Nephron (organoid): ENCODE data around the gene MYBPC1.

Experiments used
- H3K27ac Mint-ChIP-seq, 3 experiments: 2 replicates each; pipeline ENCODE4 v1.8.0; 2020; ENCODE audit warnings: mixed read lengths in 3 of 3, mild to moderate bottlenecking in 2 of 3, moderate library complexity in 1 of 3
- H3K27me3 Mint-ChIP-seq: 2 replicates; pipeline ENCODE4 v1.8.0; 2021; ENCODE audit warnings: low read depth, mild to moderate bottlenecking, moderate library complexity, mixed read lengths
- H3K36me3 Mint-ChIP-seq: 2 replicates; pipeline ENCODE4 v1.8.0; 2020; ENCODE audit warnings: low read depth, mixed read lengths
- H3K4me1 Mint-ChIP-seq: 2 replicates; pipeline ENCODE4 v1.8.0; 2020; ENCODE audit warnings: mixed read lengths
- H3K4me3 Mint-ChIP-seq, 3 experiments: 2 replicates each; pipeline ENCODE4 v1.8.0; 2020; ENCODE audit warnings: mild to moderate bottlenecking in 3 of 3, mixed read lengths in 3 of 3, moderate library complexity in 2 of 3
- H3K9me3 Mint-ChIP-seq: 2 replicates; pipeline ENCODE4 v1.8.0; 2020; ENCODE audit warnings: mixed read lengths
- CTCF ChIP-seq, 3 experiments: fragments of 200-600 bp; sonication (generic); IDR thresholded peaks; one replicate each; pipeline ENCODE4 v1.5.0; 2021; ENCODE audit warnings: antibody characterized with exemption in 3 of 3; ENCODE audit not compliant: unreplicated experiment in 3 of 3

Gene MYBPC1

GRCh38 chr12:101573743-101574142 lies 21.0 kb upstream of the MYBPC1 start:
- H3K9me3 Mint-ChIP-seq = no peaks in the 10 kb centered on the region
- H3K4me1 Mint-ChIP-seq = peaks cover 20% of the 10 kb centered on the region
- H3K36me3 Mint-ChIP-seq = no peaks in the 10 kb centered on the region
- no peak overlapping the region for H3K27ac Mint-ChIP-seq
- H3K27me3 Mint-ChIP-seq = no peaks in the 10 kb centered on the region
- no peak overlapping the region for H3K4me3 Mint-ChIP-seq
- TF ChIP-seq CTCF (IDR thresholded peaks at IDR 0.05; ENCODE audit: unreplicated experiment in 3 of 3) = no peak

DNA sequence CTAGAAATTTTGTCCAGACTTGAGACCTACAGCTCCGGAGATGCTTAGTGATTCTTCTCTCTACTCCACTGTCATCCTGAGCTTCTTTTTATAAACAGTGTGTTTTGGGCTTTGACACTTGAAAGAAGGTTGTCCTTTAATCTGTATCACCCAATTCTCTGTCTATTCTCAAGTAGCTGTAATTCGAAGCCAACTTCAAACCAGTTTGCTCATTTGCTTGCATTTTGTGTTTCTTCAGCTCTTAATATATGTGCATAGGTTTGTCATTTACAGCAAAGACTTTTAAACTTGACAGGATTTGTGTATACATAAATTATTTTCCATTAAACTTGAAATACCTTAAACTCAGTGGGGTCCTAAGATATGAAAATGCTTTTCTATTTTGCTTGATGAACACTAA lies 16.4 kb upstream of the MYBPC1 start:
- Mint-ChIP-seq H3K4me3 (no peak overlapping the region), H3K27ac (no peak overlapping the region), H3K9me3 (no peaks in the 10 kb centered on the region), H3K36me3 (no peaks in the 10 kb centered on the region), H3K27me3 (no peaks in the 10 kb centered on the region), H3K4me1 (peaks cover 21% of the 10 kb centered on the region)
- no peak for TF ChIP-seq CTCF (IDR thresholded peaks at IDR 0.05; ENCODE audit: unreplicated experiment in 3 of 3)

DNA sequence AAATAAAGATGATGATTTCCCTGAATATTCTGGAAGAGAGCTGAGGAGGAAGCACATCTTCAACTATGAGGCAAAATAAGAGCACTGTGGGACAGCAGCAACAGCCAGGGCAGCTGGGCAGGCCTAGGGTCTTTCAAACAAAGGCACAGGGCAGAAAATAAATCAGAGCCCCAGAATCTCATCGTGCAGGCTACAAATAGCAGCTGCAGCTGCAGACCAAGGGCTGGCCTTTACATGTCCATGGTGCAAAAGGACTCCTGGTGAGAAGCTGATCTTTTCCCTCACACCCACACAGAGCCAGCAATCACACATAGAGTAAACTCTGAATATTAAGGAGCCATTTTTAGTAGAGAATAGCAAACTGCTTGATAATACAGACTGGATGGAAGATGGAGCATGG lies 13.6 kb upstream of the MYBPC1 start:
- Mint-ChIP-seq H3K27me3 (peaks cover 3% of the 10 kb centered on the region), H3K4me3 (peak overlapping the region in 1 of 3 experiments; percentile 28), H3K4me1 (peaks cover 29% of the 10 kb centered on the region), H3K27ac (peak overlapping the region in 2 of 3 experiments; percentile 33 to 45), H3K9me3 (no peaks in the 10 kb centered on the region), H3K36me3 (no peaks in the 10 kb centered on the region)
- TF ChIP-seq CTCF (IDR thresholded peaks at IDR 0.05; ENCODE audit: unreplicated experiment in 3 of 3) = no peak

- no peak for TF ChIP-seq CTCF (IDR thresholded peaks at IDR 0.05; ENCODE audit: unreplicated experiment in 3 of 3)
- H3K4me1 Mint-ChIP-seq = peaks cover 29% of the 10 kb centered on the region
- H3K27ac Mint-ChIP-seq = peak overlapping the region in 2 of 3 experiments; percentile 12 to 14
- H3K9me3 Mint-ChIP-seq = no peaks in the 10 kb centered on the region
- no peaks in the 10 kb centered on the region for H3K36me3 Mint-ChIP-seq
- peaks cover 3% of the 10 kb centered on the region for H3K27me3 Mint-ChIP-seq
- H3K4me3 Mint-ChIP-seq = peak overlapping the region in 1 of 3 experiments; percentile 54
Observed at GRCh38 chr12:101582937-101583336, 11.8 kb upstream of the MYBPC1 start.

GRCh38 chr12:101590383-101590782 lies 4.4 kb upstream of the MYBPC1 start:
- TF ChIP-seq CTCF (IDR thresholded peaks at IDR 0.05; ENCODE audit: unreplicated experiment in 3 of 3) = no peak
- no peaks in the 10 kb centered on the region for H3K27me3 Mint-ChIP-seq
- no peaks in the 10 kb centered on the region for H3K9me3 Mint-ChIP-seq
- H3K4me1 Mint-ChIP-seq = peaks cover 17% of the 10 kb centered on the region
- H3K27ac Mint-ChIP-seq = no peak overlapping the region
- H3K36me3 Mint-ChIP-seq = no peaks in the 10 kb centered on the region
- H3K4me3 Mint-ChIP-seq = no peak overlapping the region

GRCh38 chr12:101591781-101592180 lies 3.0 kb upstream of the MYBPC1 start:
- peaks cover 17% of the 10 kb centered on the region for H3K4me1 Mint-ChIP-seq
- no peaks in the 10 kb centered on the region for H3K36me3 Mint-ChIP-seq
- TF ChIP-seq CTCF (IDR thresholded peaks at IDR 0.05; ENCODE audit: unreplicated experiment in 3 of 3) = no peak
- H3K27me3 Mint-ChIP-seq = no peaks in the 10 kb centered on the region
- no peak overlapping the region for H3K4me3 Mint-ChIP-seq
- H3K27ac Mint-ChIP-seq = peak overlapping the region in 1 of 3 experiments; percentile 24
- H3K9me3 Mint-ChIP-seq = no peaks in the 10 kb centered on the region
